ENCODE measurements around the gene MUC20. TPM values are rescaled to one million over a fixed set of nuclear protein-coding genes. Genes with fewer than 3 reads are reported as not detected.
A peak's percentile ranks its signal among the peaks of the same experiment; 100 is the strongest.
"Not testable (repeated sequence)": the region's sequence is repeated elsewhere in the genome, so short reads cannot be mapped to it uniquely, and the experiment has no call there.

The MUC20 gene
- total and polyA plus RNA-seq, 9 donors, result 1.5 to 25.5 (median 11.0) TPM

GRCh38 chr3:195773956-195774537 lies 53.3 kb downstream of the MUC20 start:
- peak in 1 of 5 donors; percentile 4 for DNase-seq
- H3K4me3 ChIP-seq, result no peak overlapping the region
- no peaks in the 10 kb centered on the region for H3K36me3 ChIP-seq
- no peak overlapping the region for H3K27ac ChIP-seq
- no peaks in the 10 kb centered on the region for H3K9me3 ChIP-seq
- 88 to 89% (median 89%) methylated on average over 23 of the region's 23 CpGs for WGBS, 3 donors
- intact Hi-C loops (cut with DNase I), result no loop called here
- H3K27me3 ChIP-seq, result no peaks in the 10 kb centered on the region
- TF ChIP-seq POLR2A (IDR thresholded peaks at IDR 0.05), result no peak
- TF ChIP-seq CTCF (IDR thresholded peaks at IDR 0.05), result no peak
- no peak for TF ChIP-seq EP300 (IDR thresholded peaks at IDR 0.05)
- no peaks in the 10 kb centered on the region for H3K4me1 ChIP-seq (ENCODE audit: insufficient read depth)

- Histone ChIP-seq H3K36me3 (no peaks in the 10 kb centered on the region), H3K4me1 (ENCODE audit: insufficient read depth) (no peaks in the 10 kb centered on the region), H3K27ac (no peak overlapping the region), H3K4me3 (no peak overlapping the region), H3K9me3 (no peaks in the 10 kb centered on the region), H3K27me3 (no peaks in the 10 kb centered on the region)
- DNase-seq, result peak in 3 of 5 donors; percentile 41 to 66 (median 64)
- 20 to 29% (median 25%) methylated on average over 13 of the region's 13 CpGs for WGBS, 3 donors
- intact Hi-C loops (cut with DNase I), result no loop called here
- TF ChIP-seq EP300 (IDR thresholded peaks at IDR 0.05) (no peak), POLR2A (IDR thresholded peaks at IDR 0.05) (no peak), CTCF (IDR thresholded peaks at IDR 0.05) (peak in 1 of 3 donors; percentile 41)
These were observed 54.1 kb downstream of the MUC20 start for GRCh38 chr3:195774917-195775316.

- DNase-seq, result no peak
- Histone ChIP-seq H3K4me3 (no peak overlapping the region), H3K27me3 (no peaks in the 10 kb centered on the region), H3K9me3 (no peaks in the 10 kb centered on the region), H3K36me3 (no peaks in the 10 kb centered on the region), H3K4me1 (ENCODE audit: insufficient read depth) (no peaks in the 10 kb centered on the region), H3K27ac (no peak overlapping the region)
- TF ChIP-seq POLR2A (IDR thresholded peaks at IDR 0.05), result no peak
- 74 to 85% (median 75%) methylated on average over 11 of the region's 11 CpGs for WGBS, 3 donors
- intact Hi-C loops (cut with DNase I), result no loop called here
These were observed 57.2 kb downstream of the MUC20 start for GRCh38 chr3:195777975-195778374.

GRCh38 chr3:195781236-195781635 lies 60.5 kb downstream of the MUC20 start:
- H3K27me3 ChIP-seq; H3K36me3 ChIP-seq; intact Hi-C loops (cut with DNase I); H3K9me3 ChIP-seq; H3K4me3 ChIP-seq; H3K27ac ChIP-seq; H3K4me1 ChIP-seq (ENCODE audit: insufficient read depth); DNase-seq: not testable (repeated sequence)
- 82 to 94% (median 87%) methylated on average over 12 of the region's 12 CpGs for WGBS, 3 donors

MicroRNA genes within 50 kb of the gene (microRNA counts, 767-probe panel; counts per million panel counts)
- microRNA hsa-miR-570-3p, result 530 counts per million, percentile 78 among the panel's probes with 10 or more counts

Small RNA genes lying within 50 kb of the gene (microRNA-seq; reads per million reads assigned to microRNA genes)
- 0.16 to 0.75 (median 0.36) reads per million in 3 donors for gene MIR570

Small RNA genes lying within 50 kb of the gene (small RNA-seq; reads per million reads assigned to genes)
- gene MIR570, result 0.20 reads per million

Other genes starting within 250 kb of the MUC20 start
- 10 to 100 TPM; 31.5 to 50.2 (median 40.6) TPM for gene PPP1R2, start 177.7 kb upstream of the MUC20 start, total RNA-seq
- gene PPP1R2, start 177.7 kb upstream of the MUC20 start, polyA plus RNA-seq, result 10 to 100 TPM; 22.5 to 47.3 TPM
- gene APOD, start 137.0 kb upstream of the MUC20 start, total RNA-seq, result 100 to 1,000 TPM in 3 of 7 donors, 10 to 100 TPM in 4; 38.0 to 191 (median 98.7) TPM
- gene APOD, start 137.0 kb upstream of the MUC20 start, polyA plus RNA-seq, result 100 to 1,000 TPM; 161 to 748 TPM
- under 1 TPM in 5 of 7 donors, not detected in 2; 0.23 to 0.99 (median 0.65) TPM for gene MUC4, start 91.0 kb downstream of the MUC20 start, total RNA-seq
- under 1 TPM; 0.02 to 0.06 TPM for gene MUC4, start 91.0 kb downstream of the MUC20 start, polyA plus RNA-seq
- gene TNK2, start 187.6 kb downstream of the MUC20 start, total RNA-seq, result 10 to 100 TPM; 17.0 to 50.1 (median 36.7) TPM
- gene TNK2, start 187.6 kb downstream of the MUC20 start, polyA plus RNA-seq, result 10 to 100 TPM in 1 of 2 donors, 1 to 10 TPM in 1; 2.4 to 26.6 TPM

Data from ovary (tissue), 9 donors.